HTR-8/SVneo (cell line): Measurements from ENCODE around the gene FGR.
"Not testable (repeated sequence)": the region's sequence is repeated elsewhere in the genome, so short reads cannot be mapped to it uniquely, and the experiment has no call there.

Experiments used
- DNase-seq: peaks from one replicate; pipeline ENCODE4 v3.0.0; 2011; ENCODE audit warnings: low spot score, mixed read lengths; ENCODE audit not compliant: insufficient read length
- FAIRE-seq: peaks from 2 replicates; lab custom pipeline; 2011; peaks lifted over from hg19 to GRCh38; lab: Jason Lieb, UNC

The FGR gene

GRCh38 chr1:27634985-27635367, at the start of gene FGR:
TSS of gene FGR (minus strand) at chr1:27635185. CDS start at chr1:27623916, 11,269 bp downstream.
- FAIRE-seq (no peak), DNase-seq (no peak)

GRCh38 chr1:27684176-27684575, 49.2 kb upstream of the FGR start:
- FAIRE-seq = no peak

GRCh38 chr1:27682351-27682944, 47.5 kb upstream of the FGR start:
- DNase-seq (no peak), FAIRE-seq (no peak)

More at GRCh38 chr1:27684176-27684575, 49.2 kb upstream of the FGR start:
- no peak for DNase-seq

- FAIRE-seq, DNase-seq: not testable (repeated sequence)
Measured at GRCh38 chr1:27681580-27681979, 46.6 kb upstream of the FGR start.

- not testable (repeated sequence) for FAIRE-seq, DNase-seq
Measured at GRCh38 chr1:27680225-27680791, 45.3 kb upstream of the FGR start.

- DNase-seq (no peak), FAIRE-seq (no peak)
Measured at GRCh38 chr1:27678747-27679146, 43.8 kb upstream of the FGR start.

GRCh38 chr1:27676410-27676809, 41.4 kb upstream of the FGR start:
- no peak for DNase-seq
- no peak for FAIRE-seq

GRCh38 chr1:27672750-27673112, 37.7 kb upstream of the FGR start:
- FAIRE-seq = no peak
- DNase-seq = peak; percentile 38

- DNase-seq (peak; percentile 94), FAIRE-seq (no peak)
Measured at GRCh38 chr1:27671964-27672749, 37.2 kb upstream of the FGR start, which contains the start of gene IFI6. TSS of gene IFI6 (minus strand) at chr1:27672192. CDS start at chr1:27669314, 2,878 bp downstream.

GRCh38 chr1:27669876-27670275, 34.9 kb upstream of the FGR start:
- FAIRE-seq (no peak), DNase-seq (no peak)

GRCh38 chr1:27668808-27669723, 34.1 kb upstream of the FGR start:
- no peak for FAIRE-seq
- DNase-seq = peak; percentile 61

- FAIRE-seq (no peak), DNase-seq (no peak)
Measured at GRCh38 chr1:27668121-27668807, 33.3 kb upstream of the FGR start.

- DNase-seq = no peak
- no peak for FAIRE-seq
Measured at GRCh38 chr1:27666791-27667254, 31.8 kb upstream of the FGR start.

GRCh38 chr1:27666294-27666693, 31.3 kb upstream of the FGR start:
- no peak for FAIRE-seq
- no peak for DNase-seq

- no peak for FAIRE-seq
- DNase-seq = no peak
Measured at GRCh38 chr1:27665016-27665651, 30.1 kb upstream of the FGR start.

GRCh38 chr1:27664291-27664690, 29.3 kb upstream of the FGR start:
- FAIRE-seq = no peak
- no peak for DNase-seq

- DNase-seq (peak; percentile 66), FAIRE-seq (no peak)
Measured at GRCh38 chr1:27662707-27663393, 27.9 kb upstream of the FGR start.

GRCh38 chr1:27662261-27662660, 27.3 kb upstream of the FGR start:
- DNase-seq (no peak), FAIRE-seq (no peak)
